Stomach (tissue), 4 donors: Measurements from ENCODE around the gene NUP210.

Experiments used
- CTCF ChIP-seq, 7 experiments: fragments of 450-650 bp in 4 of 7; fragments of 200-600 bp in 3 of 7; sonication (generic) in 3 of 7; IDR thresholded peaks; one replicate each; pipeline ENCODE4 v1.5.1; 2016 to 2019; ENCODE audit warnings: antibody characterized with exemption in 7 of 7, control low read depth in 2 of 7, mild to moderate bottlenecking in 1 of 7
- EP300 ChIP-seq: sonication (generic); formaldehyde crosslinking; IDR thresholded peaks from one replicate; pipeline ENCODE4 v1.6.1; 2017; ENCODE audit warnings: antibody characterized with exemption
- POLR2A ChIP-seq, 4 donors: fragments of 450-650 bp; IDR thresholded peaks; one replicate each; pipeline ENCODE4 v1.6.1; 2016; ENCODE audit warnings: antibody characterized with exemption in 4 of 4, control low read depth in 2 of 4, mild to moderate bottlenecking in 1 of 4, moderate library complexity in 1 of 4
- POLR2AphosphoS5 ChIP-seq, 3 donors: sonication (generic); formaldehyde crosslinking; IDR thresholded peaks; one replicate each; pipeline ENCODE4 v1.6.1; 2016; ENCODE audit warnings: antibody characterized with exemption in 3 of 3

- no peak for TF ChIP-seq POLR2A (IDR thresholded peaks at IDR 0.05)
- no peak for TF ChIP-seq CTCF (IDR thresholded peaks at IDR 0.05)
- no peak for TF ChIP-seq EP300
- TF ChIP-seq POLR2AphosphoS5 (IDR thresholded peaks at IDR 0.05) = no peak
Measured at GRCh38 chr3:13345772-13346171, 74.3 kb downstream of the NUP210 start.
